ENCODE results near the gene C19orf47.

C19orf47 gene

DNA sequence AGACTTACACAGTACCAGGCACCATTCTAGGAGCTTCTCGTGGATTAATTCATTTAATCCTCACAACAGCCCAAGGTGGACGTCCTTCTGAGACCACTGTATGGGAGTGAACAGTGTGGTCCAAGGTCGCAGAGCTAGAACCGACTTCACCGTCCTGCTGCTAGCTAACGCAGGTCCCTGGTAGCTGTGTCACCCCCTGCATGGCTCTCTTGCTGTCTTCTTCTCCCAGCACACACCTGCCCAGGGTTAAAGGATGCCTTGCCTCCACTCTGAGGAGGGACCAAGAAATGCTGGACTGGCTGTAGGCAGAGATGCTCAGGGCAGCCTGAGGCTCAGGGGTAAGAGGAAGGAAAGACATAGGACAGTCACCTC lies 66.0 kb downstream of the C19orf47 start:
- no peak overlapping the region for H3K4me3 ChIP-seq (ENCODE audit: low read length)
- WGBS (ENCODE audit: insufficient coverage, insufficient read length) = no CpG with 5 or more reads among the region's 6 CpGs
- H3K4me1 ChIP-seq (ENCODE audit: control insufficient read depth, insufficient read depth, low read length) = peaks cover 4% of the 10 kb centered on the region; the same call in 1 of the 2 replicates
- H3K27me3 ChIP-seq (ENCODE audit: control insufficient read depth, insufficient read depth, low read length) = no peaks in the 10 kb centered on the region
- no peak for DNase-seq (ENCODE audit: low read depth, low spot score)
- no peaks in the 10 kb centered on the region for H3K9me3 ChIP-seq (ENCODE audit: control insufficient read depth, insufficient read depth, low read length)
- H3K27ac ChIP-seq (ENCODE audit: low read length) = no peak overlapping the region
- no peaks in the 10 kb centered on the region for H3K36me3 ChIP-seq (ENCODE audit: control insufficient read depth, insufficient read depth, low read length)

DNA sequence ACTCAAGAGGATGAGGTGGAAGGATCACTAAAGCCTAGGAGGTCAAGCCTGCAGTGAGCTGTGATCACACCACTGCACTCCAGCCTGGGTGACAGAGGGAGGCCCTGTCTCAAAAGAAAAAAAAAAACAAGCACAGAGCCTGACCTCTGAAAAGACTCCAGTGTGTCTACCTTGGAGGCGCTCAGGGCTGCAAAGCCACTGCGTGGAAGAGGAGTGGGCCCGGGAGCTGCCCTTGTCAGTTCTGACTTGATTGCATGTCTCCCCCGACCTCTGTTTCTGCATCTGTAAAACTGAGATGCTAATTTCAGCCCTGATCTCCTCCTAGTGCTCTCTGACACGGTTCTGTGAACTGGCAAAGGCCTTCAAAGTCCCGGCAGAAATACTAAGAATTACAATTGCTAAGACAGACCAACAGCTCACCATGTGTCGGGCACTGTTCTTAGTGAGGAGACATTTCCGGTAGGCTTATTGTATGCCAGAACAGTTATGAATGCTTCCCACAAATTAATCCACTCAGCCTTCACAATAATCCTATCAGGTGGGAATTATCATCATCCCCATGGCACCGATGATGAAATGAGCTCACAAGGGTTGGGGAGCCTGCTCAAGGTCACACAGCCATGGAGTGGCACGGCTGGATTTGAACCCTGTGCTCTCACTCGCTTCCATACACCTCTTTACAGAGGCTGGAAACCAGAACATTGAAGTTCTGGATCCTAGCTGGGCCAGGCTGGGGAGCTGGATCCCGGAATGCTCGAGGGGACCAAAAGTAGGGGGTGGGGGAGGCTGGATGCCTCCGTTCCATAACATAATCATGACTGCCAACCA lies 66.6 kb downstream of the C19orf47 start:
- Histone ChIP-seq H3K4me3 (ENCODE audit: low read length) (no peak overlapping the region), H3K27me3 (ENCODE audit: control insufficient read depth, insufficient read depth, low read length) (no peaks in the 10 kb centered on the region), H3K27ac (ENCODE audit: low read length) (no peak overlapping the region), H3K4me1 (ENCODE audit: control insufficient read depth, insufficient read depth, low read length) (peaks cover 4% of the 10 kb centered on the region; the same call in 1 of the 2 replicates), H3K36me3 (ENCODE audit: control insufficient read depth, insufficient read depth, low read length) (no peaks in the 10 kb centered on the region), H3K9me3 (ENCODE audit: control insufficient read depth, insufficient read depth, low read length) (no peaks in the 10 kb centered on the region)
- DNase-seq (ENCODE audit: low read depth, low spot score) = no peak
- WGBS (ENCODE audit: insufficient coverage, insufficient read length) = no CpG with 5 or more reads among the region's 14 CpGs

DNA sequence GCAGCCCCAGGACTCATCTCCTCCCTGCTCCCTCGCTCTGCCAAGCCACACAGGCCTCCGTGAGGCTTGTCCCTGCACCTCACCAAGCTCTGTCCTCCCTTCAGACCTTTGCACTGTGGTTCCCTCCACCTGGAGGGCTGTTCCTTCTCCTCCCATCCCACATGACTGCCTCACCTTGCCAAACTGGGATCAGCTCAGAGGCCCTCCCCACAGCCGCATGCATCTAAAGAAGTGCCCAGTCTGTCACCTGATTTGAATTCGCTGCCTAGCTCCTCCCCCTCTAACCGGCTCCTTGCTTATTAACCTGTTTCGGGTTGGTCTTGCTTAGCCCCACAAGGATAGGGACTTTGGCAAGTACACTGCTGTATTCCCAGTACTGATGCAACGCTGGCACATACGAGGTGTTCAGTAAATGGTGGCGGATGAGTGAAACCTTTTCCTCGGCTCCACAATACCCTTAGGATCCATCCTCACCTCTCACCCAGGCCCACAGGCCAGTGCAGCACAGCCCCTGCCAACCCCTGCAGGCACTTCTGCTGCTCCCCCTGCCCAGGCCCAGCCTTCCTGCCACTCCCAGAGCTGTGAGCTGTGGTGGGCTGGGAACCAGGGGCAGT lies 67.5 kb downstream of the C19orf47 start:
- no peaks in the 10 kb centered on the region for H3K9me3 ChIP-seq (ENCODE audit: control insufficient read depth, insufficient read depth, low read length)
- no peak overlapping the region for H3K27ac ChIP-seq (ENCODE audit: low read length)
- no peaks in the 10 kb centered on the region for H3K36me3 ChIP-seq (ENCODE audit: control insufficient read depth, insufficient read depth, low read length)
- H3K27me3 ChIP-seq (ENCODE audit: control insufficient read depth, insufficient read depth, low read length) = no peaks in the 10 kb centered on the region
- peaks cover 4% of the 10 kb centered on the region; the same call in 1 of the 2 replicates for H3K4me1 ChIP-seq (ENCODE audit: control insufficient read depth, insufficient read depth, low read length)
- no peak overlapping the region for H3K4me3 ChIP-seq (ENCODE audit: low read length)
- no CpG with 5 or more reads among the region's 10 CpGs for WGBS (ENCODE audit: insufficient coverage, insufficient read length)
- DNase-seq (ENCODE audit: low read depth, low spot score) = no peak

DNA sequence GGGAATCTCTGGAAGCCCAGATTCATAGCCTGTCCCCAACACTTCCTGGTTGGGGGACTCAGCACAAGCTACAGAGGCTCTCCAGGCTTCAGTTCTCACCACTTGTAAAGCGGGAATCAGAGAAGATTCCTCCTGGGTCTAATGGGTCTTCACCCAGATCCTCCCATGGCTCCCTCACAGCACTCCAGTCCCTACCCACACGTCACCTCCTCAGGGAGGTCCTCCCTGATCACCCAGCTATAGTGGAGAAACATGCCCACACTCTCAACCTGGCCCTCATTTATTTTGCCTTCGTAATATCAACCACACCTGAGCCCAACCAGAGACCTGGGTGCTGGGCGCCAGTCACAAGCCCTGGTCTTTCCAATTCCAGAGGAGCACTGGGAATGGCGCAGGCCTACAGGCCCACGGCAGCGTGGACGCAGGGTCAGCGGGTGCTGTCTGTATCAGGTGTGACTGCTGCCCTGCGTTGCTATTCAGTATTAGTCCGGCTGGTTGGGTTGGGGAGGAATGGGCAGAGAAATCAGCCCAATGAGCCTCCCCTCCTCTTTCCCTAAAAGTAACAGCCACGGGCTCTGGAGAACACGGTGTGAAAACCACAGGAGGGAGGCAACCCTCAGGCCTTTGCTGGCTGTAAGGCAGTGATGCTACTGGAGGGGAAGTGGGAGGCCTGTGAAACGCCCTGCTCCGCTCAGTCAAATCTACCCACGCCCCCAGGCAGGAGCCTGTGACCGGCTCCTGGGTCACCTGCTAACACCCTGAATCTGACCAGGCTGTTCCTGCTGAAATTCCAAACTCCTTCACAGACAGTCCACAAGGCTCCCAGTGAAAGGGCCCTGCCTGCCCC lies 68.2 kb downstream of the C19orf47 start:
- Histone ChIP-seq H3K36me3 (ENCODE audit: control insufficient read depth, insufficient read depth, low read length) (no peaks in the 10 kb centered on the region), H3K9me3 (ENCODE audit: control insufficient read depth, insufficient read depth, low read length) (no peaks in the 10 kb centered on the region), H3K4me3 (ENCODE audit: low read length) (no peak overlapping the region), H3K4me1 (ENCODE audit: control insufficient read depth, insufficient read depth, low read length) (peaks cover 5% of the 10 kb centered on the region), H3K27me3 (ENCODE audit: control insufficient read depth, insufficient read depth, low read length) (no peaks in the 10 kb centered on the region), H3K27ac (ENCODE audit: low read length) (no peak overlapping the region)
- no CpG with 5 or more reads among the region's 17 CpGs for WGBS (ENCODE audit: insufficient coverage, insufficient read length)
- DNase-seq (ENCODE audit: low read depth, low spot score) = no peak

- Histone ChIP-seq H3K27ac (ENCODE audit: low read length) (no peak overlapping the region), H3K4me1 (ENCODE audit: control insufficient read depth, insufficient read depth, low read length) (peaks cover 9% of the 10 kb centered on the region), H3K27me3 (ENCODE audit: control insufficient read depth, insufficient read depth, low read length) (no peaks in the 10 kb centered on the region), H3K36me3 (ENCODE audit: control insufficient read depth, insufficient read depth, low read length) (no peaks in the 10 kb centered on the region), H3K9me3 (ENCODE audit: control insufficient read depth, insufficient read depth, low read length) (no peaks in the 10 kb centered on the region), H3K4me3 (ENCODE audit: low read length) (no peak overlapping the region)
- WGBS (ENCODE audit: insufficient coverage, insufficient read length) = no CpG with 5 or more reads among the region's 15 CpGs
- DNase-seq (ENCODE audit: low read depth, low spot score) = no peak
Measured at GRCh38 chr19:40279120-40279551, 69.1 kb downstream of the C19orf47 start.

DNA sequence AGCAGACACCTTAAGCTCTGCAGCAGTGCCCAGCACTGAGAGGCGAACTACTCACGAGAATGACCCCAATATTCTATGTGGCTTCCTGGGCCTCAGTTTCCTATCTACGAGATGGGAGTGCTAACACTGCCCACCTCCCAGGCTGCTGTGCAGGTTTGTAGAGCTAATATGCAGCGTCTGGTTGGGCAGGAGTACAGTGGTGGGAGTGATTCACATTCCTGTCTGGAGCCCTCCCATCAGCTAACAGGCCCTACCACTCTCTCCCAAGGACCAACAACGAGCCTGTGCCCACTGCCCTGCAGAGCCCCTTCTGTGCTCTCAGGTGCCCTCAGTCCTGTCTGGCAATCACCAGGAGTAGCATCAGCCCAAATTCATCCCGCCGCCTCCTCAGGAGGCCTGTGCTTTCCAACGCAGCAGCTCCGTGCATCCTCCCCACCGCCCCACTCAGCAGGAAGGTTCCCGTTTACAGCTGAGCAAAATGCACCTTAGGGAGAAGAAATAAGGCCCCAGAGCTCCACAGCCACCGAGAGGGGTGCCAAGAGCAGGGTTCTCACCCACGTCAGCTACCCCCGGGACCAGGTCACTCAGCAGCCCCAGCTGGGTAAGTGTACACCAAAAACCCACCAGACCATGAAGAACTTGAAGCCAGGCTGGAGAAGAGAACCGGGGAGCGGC lies 69.7 kb downstream of the C19orf47 start:
- H3K27ac ChIP-seq (ENCODE audit: low read length) = no peak overlapping the region
- no peak for DNase-seq (ENCODE audit: low read depth, low spot score)
- no peaks in the 10 kb centered on the region for H3K36me3 ChIP-seq (ENCODE audit: control insufficient read depth, insufficient read depth, low read length)
- no CpG with 5 or more reads among the region's 16 CpGs for WGBS (ENCODE audit: insufficient coverage, insufficient read length)
- H3K4me3 ChIP-seq (ENCODE audit: low read length) = no peak overlapping the region
- peaks cover 9% of the 10 kb centered on the region for H3K4me1 ChIP-seq (ENCODE audit: control insufficient read depth, insufficient read depth, low read length)
- H3K27me3 ChIP-seq (ENCODE audit: control insufficient read depth, insufficient read depth, low read length) = no peaks in the 10 kb centered on the region
- H3K9me3 ChIP-seq (ENCODE audit: control insufficient read depth, insufficient read depth, low read length) = no peaks in the 10 kb centered on the region

DNA sequence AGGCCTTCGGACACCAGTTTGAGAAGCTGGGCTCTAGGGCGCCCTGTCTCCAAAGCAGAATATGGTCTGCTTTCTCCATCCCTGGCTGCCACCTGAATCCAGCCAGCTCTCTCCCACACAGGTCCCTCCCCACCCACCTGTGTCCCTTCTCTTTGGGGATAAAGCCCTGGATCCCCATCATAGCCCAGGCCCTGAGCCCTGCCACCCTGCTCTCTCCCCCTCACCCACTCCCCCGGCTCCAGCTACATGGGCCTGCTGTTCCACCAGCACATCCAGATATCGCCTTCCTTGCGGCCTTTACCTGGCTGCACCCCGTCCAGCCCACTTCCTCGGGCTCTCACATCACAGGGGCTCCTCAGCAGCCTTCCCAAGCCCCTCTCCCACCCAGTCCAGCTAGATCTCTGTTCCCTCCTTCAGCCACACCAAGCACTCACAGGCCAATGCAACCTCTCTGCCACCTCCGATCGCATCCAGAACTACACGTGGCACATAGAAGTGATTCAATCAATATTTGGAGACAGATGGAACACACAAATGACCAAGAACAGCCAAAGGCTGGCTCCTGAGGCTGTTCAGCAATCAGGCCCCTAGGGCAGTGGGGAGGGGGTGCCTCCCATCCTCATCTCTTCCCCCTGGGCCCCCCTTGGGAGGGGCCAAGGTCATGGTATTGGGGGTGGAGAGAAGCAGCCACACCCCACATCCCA lies 70.7 kb downstream of the C19orf47 start:
- no peak for DNase-seq (ENCODE audit: low read depth, low spot score)
- no peak overlapping the region for H3K27ac ChIP-seq (ENCODE audit: low read length)
- no peaks in the 10 kb centered on the region for H3K27me3 ChIP-seq (ENCODE audit: control insufficient read depth, insufficient read depth, low read length)
- peaks cover 9% of the 10 kb centered on the region for H3K4me1 ChIP-seq (ENCODE audit: control insufficient read depth, insufficient read depth, low read length)
- no CpG with 5 or more reads among the region's 10 CpGs for WGBS (ENCODE audit: insufficient coverage, insufficient read length)
- H3K9me3 ChIP-seq (ENCODE audit: control insufficient read depth, insufficient read depth, low read length) = no peaks in the 10 kb centered on the region
- no peaks in the 10 kb centered on the region for H3K36me3 ChIP-seq (ENCODE audit: control insufficient read depth, insufficient read depth, low read length)
- no peak overlapping the region for H3K4me3 ChIP-seq (ENCODE audit: low read length)

DNA sequence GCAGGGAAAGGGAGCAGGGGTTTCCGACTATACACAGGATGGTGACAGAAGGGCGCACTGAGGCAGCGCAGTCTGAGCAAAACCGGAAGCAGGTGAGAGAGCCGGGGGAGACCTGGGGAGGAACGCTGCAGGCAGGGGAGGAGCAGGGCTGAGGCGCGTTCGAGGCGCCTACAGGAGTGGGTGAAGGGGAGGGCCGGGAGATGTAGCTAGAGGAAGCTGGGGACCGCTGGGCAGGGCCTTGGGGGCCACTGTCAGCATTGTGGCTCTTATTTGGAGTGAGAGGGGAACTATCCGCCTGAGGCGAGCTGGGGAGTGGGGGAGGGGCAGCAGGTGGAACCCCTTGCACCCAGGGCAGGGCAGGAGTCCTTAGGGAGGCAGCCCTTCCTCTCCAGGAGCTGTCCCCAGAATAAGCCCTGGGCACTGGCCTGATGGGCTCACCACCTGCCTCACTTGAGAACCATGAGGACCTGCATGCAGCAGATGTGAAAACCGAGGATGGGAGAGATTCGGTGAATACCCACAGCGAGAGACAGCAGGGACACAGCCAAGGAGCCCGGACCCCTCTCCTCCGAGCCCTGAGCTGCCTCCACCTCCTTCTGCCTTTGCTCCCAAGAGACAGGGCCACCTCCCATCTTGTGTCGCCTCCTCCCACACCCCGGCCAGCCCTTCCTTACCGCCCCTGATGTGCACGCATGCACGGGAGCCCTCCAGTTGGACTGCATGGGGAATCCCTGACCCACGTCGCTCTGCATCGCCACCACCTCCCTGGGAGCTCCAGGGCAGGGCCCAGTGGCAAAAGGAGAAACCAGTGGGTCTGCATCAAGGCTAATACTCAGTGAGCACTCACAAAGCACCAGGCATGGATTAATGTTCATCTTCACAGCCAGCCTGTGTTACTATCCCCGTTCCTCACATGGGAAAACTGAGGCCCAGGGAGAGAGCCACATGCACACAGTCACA lies 73.3 kb downstream of the C19orf47 start:
- DNase-seq (ENCODE audit: low read depth, low spot score) = no peak
- Histone ChIP-seq H3K4me1 (ENCODE audit: control insufficient read depth, insufficient read depth, low read length) (peaks cover 6% of the 10 kb centered on the region), H3K9me3 (ENCODE audit: control insufficient read depth, insufficient read depth, low read length) (no peaks in the 10 kb centered on the region), H3K27ac (ENCODE audit: low read length) (no peak overlapping the region), H3K4me3 (ENCODE audit: low read length) (no peak overlapping the region), H3K36me3 (ENCODE audit: control insufficient read depth, insufficient read depth, low read length) (no peaks in the 10 kb centered on the region), H3K27me3 (ENCODE audit: control insufficient read depth, insufficient read depth, low read length) (no peaks in the 10 kb centered on the region)
- WGBS (ENCODE audit: insufficient coverage, insufficient read length) = no CpG with 5 or more reads among the region's 28 CpGs
